Loucy (cell line): Measurements from ENCODE around the gene MOCOS.

ENCODE experiments used
- EZH2phosphoT487 ChIP-seq: fragments of 200-600 bp; IDR thresholded peaks from 2 replicates; pipeline ENCODE4 v1.6.1; 2018; ENCODE audit warnings: antibody characterized with exemption, mild to moderate bottlenecking, moderate library complexity, borderline replicate concordance
- TF ChIP-seq, protein P1 (sequence below): fragments of 200-600 bp; sonication (generic); conservative IDR thresholded peaks from 2 replicates; pipeline ENCODE4 v1.5.1; 2014; ENCODE audit warnings: mild to moderate bottlenecking, antibody characterized with exemption, low read length

DNA sequence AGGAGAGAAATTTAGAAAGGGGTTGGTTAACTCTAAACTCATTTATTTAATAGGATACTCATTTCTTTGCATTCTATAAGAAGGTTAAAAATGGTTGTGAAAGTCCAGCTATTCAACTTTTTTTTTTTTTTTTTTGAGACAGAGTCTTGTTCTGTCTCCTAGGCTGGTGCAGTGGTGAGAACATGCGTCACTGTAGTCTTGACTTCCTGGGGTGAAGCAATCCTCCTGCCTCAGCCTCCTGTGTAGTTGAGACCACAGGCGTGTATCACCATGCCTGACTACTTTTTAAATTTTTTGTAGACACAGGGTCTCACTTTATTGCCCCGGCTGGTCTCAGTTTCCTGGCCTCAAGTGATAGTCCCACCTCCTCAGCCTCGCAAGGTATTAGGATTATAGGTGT lies 45.7 kb upstream of the MOCOS start:
- TF ChIP-seq, protein P1, sequence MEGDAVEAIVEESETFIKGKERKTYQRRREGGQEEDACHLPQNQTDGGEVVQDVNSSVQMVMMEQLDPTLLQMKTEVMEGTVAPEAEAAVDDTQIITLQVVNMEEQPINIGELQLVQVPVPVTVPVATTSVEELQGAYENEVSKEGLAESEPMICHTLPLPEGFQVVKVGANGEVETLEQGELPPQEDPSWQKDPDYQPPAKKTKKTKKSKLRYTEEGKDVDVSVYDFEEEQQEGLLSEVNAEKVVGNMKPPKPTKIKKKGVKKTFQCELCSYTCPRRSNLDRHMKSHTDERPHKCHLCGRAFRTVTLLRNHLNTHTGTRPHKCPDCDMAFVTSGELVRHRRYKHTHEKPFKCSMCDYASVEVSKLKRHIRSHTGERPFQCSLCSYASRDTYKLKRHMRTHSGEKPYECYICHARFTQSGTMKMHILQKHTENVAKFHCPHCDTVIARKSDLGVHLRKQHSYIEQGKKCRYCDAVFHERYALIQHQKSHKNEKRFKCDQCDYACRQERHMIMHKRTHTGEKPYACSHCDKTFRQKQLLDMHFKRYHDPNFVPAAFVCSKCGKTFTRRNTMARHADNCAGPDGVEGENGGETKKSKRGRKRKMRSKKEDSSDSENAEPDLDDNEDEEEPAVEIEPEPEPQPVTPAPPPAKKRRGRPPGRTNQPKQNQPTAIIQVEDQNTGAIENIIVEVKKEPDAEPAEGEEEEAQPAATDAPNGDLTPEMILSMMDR = no peak
- no peak for TF ChIP-seq EZH2phosphoT487
